Measurements from ENCODE around the gene TMOD2. TPM values are rescaled to one million over a fixed set of nuclear protein-coding genes. Genes with fewer than 3 reads are reported as not detected.

TMOD2 gene
- total RNA-seq, 1 experiment from 2014 or later, result 3.6 TPM

DNA sequence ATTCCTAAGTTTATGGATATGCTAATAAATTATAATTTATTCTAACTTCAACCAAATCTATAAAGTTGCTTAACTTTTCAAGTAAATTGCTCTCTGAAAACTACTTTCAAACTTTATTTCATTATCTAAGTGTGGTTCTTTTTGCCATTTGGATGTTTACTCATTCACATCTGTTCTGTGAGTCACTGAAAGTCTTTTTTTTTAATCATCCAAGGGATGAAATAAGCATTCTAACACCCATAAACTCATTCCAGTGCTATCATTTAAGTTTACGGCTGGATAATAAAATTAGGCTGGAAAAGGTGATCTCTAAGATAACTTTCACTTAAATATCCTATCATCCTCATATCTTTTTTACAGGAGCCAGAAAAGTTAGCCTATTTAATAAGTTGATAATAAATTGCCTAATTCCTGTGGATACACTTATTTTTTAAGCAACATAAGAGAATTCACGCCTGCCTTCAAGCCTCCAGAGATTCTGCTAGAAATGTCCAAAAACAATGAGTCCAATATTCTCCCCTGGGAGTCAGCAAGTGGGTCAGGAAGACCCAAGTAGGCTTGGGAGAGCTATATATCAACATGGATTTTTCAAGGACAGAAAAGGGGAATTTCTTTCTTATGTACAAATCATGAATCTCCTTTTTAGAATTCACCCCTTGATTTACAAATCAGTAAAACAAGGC, 44.3 kb upstream of the TMOD2 start:
- Mint-ChIP-seq H3K36me3 (peaks cover 6% of the 10 kb centered on the region), H3K4me3 (no peak overlapping the region), H3K27me3 (ENCODE audit: low read depth) (no peaks in the 10 kb centered on the region), H3K27ac (no peak overlapping the region), H3K4me1 (no peaks in the 10 kb centered on the region), H3K9me3 (no peaks in the 10 kb centered on the region)
- ChIA-PET POLR2A (interaction anchor here (0.6 kb wide), 1 partner anchor 68 kb away, joined by 4 read pairs; no protein-coding TSS in a partner anchor), CTCF (interaction anchor here (1.4 kb wide), 1 partner anchor 70 kb away, joined by 4 read pairs; no protein-coding TSS in a partner anchor)
- TF ChIP-seq MXD4 (CRISPR knock-in tag; IDR thresholded peaks at IDR 0.05; ENCODE audit: borderline replicate concordance), result no peak
- no peak for TF ChIP-seq ZBTB21 (CRISPR knock-in tag; IDR thresholded peaks at IDR 0.05; ENCODE audit: borderline replicate concordance)
- no peak for TF ChIP-seq FOXJ3 (CRISPR knock-in tag; IDR thresholded peaks at IDR 0.05; ENCODE audit: borderline replicate concordance)
- TF ChIP-seq CBFB (CRISPR knock-in tag; IDR thresholded peaks at IDR 0.05; ENCODE audit: low read depth), result no peak
- TF ChIP-seq, protein P1, sequence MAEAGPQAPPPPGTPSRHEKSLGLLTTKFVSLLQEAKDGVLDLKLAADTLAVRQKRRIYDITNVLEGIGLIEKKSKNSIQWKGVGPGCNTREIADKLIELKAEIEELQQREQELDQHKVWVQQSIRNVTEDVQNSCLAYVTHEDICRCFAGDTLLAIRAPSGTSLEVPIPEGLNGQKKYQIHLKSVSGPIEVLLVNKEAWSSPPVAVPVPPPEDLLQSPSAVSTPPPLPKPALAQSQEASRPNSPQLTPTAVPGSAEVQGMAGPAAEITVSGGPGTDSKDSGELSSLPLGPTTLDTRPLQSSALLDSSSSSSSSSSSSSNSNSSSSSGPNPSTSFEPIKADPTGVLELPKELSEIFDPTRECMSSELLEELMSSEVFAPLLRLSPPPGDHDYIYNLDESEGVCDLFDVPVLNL (CRISPR knock-in tag; IDR thresholded peaks at IDR 0.05; ENCODE audit: borderline replicate concordance, low read depth), result no peak
- TF ChIP-seq SP1 (CRISPR knock-in tag; conservative IDR thresholded peaks at IDR 0.05), result no peak
- no peak for TF ChIP-seq GTF2I (CRISPR knock-in tag; conservative IDR thresholded peaks at IDR 0.05)
- TF ChIP-seq, protein P2, sequence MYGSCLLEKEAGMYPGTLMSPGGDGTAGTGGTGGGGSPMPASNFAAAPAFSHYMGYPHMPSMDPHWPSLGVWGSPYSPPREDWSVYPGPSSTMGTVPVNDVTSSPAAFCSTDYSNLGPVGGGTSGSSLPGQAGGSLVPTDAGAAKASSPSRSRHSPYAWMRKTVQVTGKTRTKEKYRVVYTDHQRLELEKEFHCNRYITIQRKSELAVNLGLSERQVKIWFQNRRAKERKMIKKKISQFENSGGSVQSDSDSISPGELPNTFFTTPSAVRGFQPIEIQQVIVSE (CRISPR knock-in tag; IDR thresholded peaks at IDR 0.05; ENCODE audit: borderline replicate concordance), result no peak
- TF ChIP-seq, protein P3, sequence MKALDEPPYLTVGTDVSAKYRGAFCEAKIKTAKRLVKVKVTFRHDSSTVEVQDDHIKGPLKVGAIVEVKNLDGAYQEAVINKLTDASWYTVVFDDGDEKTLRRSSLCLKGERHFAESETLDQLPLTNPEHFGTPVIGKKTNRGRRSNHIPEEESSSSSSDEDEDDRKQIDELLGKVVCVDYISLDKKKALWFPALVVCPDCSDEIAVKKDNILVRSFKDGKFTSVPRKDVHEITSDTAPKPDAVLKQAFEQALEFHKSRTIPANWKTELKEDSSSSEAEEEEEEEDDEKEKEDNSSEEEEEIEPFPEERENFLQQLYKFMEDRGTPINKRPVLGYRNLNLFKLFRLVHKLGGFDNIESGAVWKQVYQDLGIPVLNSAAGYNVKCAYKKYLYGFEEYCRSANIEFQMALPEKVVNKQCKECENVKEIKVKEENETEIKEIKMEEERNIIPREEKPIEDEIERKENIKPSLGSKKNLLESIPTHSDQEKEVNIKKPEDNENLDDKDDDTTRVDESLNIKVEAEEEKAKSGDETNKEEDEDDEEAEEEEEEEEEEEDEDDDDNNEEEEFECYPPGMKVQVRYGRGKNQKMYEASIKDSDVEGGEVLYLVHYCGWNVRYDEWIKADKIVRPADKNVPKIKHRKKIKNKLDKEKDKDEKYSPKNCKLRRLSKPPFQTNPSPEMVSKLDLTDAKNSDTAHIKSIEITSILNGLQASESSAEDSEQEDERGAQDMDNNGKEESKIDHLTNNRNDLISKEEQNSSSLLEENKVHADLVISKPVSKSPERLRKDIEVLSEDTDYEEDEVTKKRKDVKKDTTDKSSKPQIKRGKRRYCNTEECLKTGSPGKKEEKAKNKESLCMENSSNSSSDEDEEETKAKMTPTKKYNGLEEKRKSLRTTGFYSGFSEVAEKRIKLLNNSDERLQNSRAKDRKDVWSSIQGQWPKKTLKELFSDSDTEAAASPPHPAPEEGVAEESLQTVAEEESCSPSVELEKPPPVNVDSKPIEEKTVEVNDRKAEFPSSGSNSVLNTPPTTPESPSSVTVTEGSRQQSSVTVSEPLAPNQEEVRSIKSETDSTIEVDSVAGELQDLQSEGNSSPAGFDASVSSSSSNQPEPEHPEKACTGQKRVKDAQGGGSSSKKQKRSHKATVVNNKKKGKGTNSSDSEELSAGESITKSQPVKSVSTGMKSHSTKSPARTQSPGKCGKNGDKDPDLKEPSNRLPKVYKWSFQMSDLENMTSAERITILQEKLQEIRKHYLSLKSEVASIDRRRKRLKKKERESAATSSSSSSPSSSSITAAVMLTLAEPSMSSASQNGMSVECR (CRISPR knock-in tag; IDR thresholded peaks at IDR 0.05; ENCODE audit: borderline replicate concordance), result no peak
- no peak for TF ChIP-seq ZNF263 (CRISPR knock-in tag; IDR thresholded peaks at IDR 0.05; ENCODE audit: low read depth)
- TF ChIP-seq, protein P4, sequence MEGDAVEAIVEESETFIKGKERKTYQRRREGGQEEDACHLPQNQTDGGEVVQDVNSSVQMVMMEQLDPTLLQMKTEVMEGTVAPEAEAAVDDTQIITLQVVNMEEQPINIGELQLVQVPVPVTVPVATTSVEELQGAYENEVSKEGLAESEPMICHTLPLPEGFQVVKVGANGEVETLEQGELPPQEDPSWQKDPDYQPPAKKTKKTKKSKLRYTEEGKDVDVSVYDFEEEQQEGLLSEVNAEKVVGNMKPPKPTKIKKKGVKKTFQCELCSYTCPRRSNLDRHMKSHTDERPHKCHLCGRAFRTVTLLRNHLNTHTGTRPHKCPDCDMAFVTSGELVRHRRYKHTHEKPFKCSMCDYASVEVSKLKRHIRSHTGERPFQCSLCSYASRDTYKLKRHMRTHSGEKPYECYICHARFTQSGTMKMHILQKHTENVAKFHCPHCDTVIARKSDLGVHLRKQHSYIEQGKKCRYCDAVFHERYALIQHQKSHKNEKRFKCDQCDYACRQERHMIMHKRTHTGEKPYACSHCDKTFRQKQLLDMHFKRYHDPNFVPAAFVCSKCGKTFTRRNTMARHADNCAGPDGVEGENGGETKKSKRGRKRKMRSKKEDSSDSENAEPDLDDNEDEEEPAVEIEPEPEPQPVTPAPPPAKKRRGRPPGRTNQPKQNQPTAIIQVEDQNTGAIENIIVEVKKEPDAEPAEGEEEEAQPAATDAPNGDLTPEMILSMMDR (IDR thresholded peaks at IDR 0.05), result no peak
- no peak for TF ChIP-seq NFE2L1 (CRISPR knock-in tag; IDR thresholded peaks at IDR 0.05)
- TF ChIP-seq SMAD3 (CRISPR knock-in tag; IDR thresholded peaks at IDR 0.05; ENCODE audit: borderline replicate concordance), result no peak
- DNase-seq (ENCODE audit: low spot score) (no peak), ATAC-seq (no peak)

DNA sequence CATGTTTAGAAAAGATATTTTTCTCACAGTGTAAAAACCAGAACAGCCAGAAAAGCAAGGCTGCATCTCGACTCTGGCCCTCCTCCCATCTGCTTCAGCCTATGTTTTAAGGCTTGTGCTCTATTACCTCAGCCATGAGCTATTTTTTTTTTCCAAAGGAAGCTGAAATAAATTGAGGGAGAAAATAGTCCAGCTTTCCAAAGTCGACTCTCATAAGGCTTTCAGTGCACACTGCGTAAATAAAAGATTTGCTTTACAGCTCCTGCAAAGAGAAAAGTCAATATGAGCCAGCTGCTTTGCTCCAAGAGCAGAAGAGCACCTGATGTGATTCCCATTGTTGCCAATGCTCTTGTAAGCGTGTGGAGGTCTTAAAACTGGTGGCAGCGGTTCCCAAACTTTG, 43.4 kb upstream of the TMOD2 start:
- Mint-ChIP-seq H3K27me3 (ENCODE audit: low read depth) (no peaks in the 10 kb centered on the region), H3K9me3 (no peaks in the 10 kb centered on the region), H3K36me3 (peaks cover 2% of the 10 kb centered on the region; the same call in 1 of the 2 replicates), H3K27ac (no peak overlapping the region), H3K4me1 (no peaks in the 10 kb centered on the region), H3K4me3 (no peak overlapping the region)
- ChIA-PET CTCF (interaction anchor here (0.6 to 1.4 kb wide), 2 partner anchors 26 to 69 kb away, joined by 3 to 4 read pairs; no protein-coding TSS in a partner anchor), POLR2A (no interaction called here)
- TF ChIP-seq, protein P4 (IDR thresholded peaks at IDR 0.05), result no peak
- no peak for TF ChIP-seq RORB (CRISPR knock-in tag; IDR thresholded peaks at IDR 0.05)
- TF ChIP-seq ESRRA (CRISPR knock-in tag; IDR thresholded peaks at IDR 0.05; ENCODE audit: borderline replicate concordance), result no peak
- TF ChIP-seq ATF1 (CRISPR knock-in tag; IDR thresholded peaks at IDR 0.05), result no peak
- ATAC-seq (no peak), DNase-seq (ENCODE audit: low spot score) (no peak)
